Skin of body (tissue), 2 donors: Measurements from ENCODE around the gene GABRG3. TPM values are rescaled to one million over a fixed set of nuclear protein-coding genes. Genes with fewer than 3 reads are reported as not detected.
"Not testable (repeated sequence)": the region's sequence is repeated elsewhere in the genome, so short reads cannot be mapped to it uniquely, and the experiment has no call there.

ENCODE experiments used
- DNase-seq: peaks from one replicate; lab custom pipeline; 2025; lab: John Stamatoyannopoulos, UW
- total RNA-seq: library from RNA; depleted of rRNA; stranded (reverse); fragments of >200 nt; gene quantifications from one replicate; pipeline ENCODE4 v1.2.3, GENCODE V29; 2014

The GABRG3 gene
- total RNA-seq, 1 donor from 2014 or later = 0.89 TPM

- no peak for DNase-seq
Observed at GRCh38 chr15:27327467-27328025, 356.6 kb downstream of the GABRG3 start.

DNA sequence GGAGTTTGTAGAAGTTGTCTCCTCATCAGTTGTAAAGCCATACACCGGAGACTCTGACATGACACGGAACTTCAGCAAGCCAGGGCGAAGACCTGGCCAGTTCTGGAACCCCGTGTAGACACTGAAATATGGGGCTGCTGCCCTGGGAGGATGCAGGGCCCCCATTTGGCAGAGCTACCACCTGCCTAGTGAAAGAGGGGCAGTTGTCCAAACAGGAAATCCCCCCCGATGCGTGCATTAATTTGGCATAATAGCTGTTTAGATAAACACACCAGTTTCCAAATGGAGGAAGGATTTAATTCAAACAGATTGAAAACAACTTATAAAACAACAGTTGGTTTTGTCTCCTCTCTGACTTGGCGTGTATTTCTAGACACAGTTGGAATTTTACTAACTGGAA, 357.2 kb downstream of the GABRG3 start:
- no peak for DNase-seq

GRCh38 chr15:27328608-27329007, 357.6 kb downstream of the GABRG3 start:
- no peak for DNase-seq

DNA sequence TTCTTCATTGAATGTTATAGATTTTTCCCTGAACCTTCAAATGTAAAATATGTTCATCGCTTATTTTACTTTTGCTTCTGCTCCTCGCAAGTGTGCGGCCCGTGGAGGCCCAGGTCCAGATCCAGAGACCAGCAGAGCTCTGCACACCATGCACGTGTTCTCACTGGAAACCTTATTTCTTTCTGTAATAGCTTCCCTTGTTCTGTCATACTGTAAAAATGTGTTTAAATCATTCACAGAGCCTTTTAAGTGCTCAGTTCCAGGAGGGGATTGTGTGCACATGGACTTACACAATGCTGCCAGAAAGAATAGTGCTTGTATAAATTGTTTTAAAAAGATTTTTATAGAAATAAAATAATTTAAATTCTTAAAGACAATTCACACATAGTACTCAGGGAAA, 359.3 kb downstream of the GABRG3 start:
- peak; percentile 24 for DNase-seq

GRCh38 chr15:27336676-27337075, 365.7 kb downstream of the GABRG3 start:
- DNase-seq = no peak

DNA sequence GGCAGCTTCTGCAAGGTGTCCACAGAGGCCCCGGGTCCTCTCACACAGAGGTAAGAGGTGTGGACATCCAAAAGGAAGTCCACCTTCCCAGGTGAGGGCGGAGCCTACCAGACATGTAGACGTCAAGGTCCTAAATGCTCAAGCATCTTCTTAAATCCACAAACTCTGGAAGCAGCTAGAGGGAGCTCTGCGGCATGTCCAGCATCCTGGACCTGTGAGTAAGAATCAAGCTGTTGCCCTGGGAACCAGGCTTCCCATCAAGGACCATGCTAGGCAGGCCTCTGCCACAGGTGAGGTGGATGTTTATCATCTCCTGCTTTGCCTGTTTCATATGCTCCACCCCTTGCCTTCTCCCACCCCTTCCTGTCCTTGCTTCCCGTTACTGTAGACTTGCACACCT, 368.2 kb downstream of the GABRG3 start:
- DNase-seq = no peak

DNA sequence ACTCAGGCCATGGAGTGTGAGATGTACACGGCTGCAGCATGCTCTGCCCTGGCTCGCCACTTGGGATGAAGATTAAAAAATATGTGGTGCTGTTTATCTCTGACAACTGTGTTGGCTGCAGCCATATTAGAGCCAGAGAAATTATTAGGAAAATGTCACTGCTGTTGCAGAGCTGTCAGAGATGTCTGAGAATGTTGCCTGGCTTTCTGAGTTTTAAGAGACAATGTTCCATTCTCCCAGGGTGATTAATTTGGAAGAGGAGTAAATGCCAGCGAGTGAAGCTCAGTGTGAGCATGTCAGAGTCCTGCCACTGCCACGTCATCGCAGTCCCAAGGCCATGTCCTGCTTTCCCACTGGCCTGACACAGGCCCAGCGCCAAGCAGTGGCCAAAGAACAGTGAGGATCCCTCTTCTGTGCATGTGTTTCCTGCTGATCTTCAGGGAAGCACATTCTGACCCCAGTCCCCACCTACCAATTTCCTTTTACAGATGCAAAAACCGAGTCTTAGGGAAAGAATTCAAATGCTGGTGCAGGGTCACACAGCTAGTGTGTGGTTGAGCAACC, 370.9 kb downstream of the GABRG3 start:
- DNase-seq = no peak

- no peak for DNase-seq
Observed at GRCh38 chr15:27342991-27343390, 372.0 kb downstream of the GABRG3 start.

GRCh38 chr15:27352136-27352535, 381.2 kb downstream of the GABRG3 start:
- DNase-seq = no peak

- DNase-seq = no peak
Observed at GRCh38 chr15:27353856-27354255, 382.9 kb downstream of the GABRG3 start.

- no peak for DNase-seq
Observed at GRCh38 chr15:27358751-27359434, 387.9 kb downstream of the GABRG3 start.

DNA sequence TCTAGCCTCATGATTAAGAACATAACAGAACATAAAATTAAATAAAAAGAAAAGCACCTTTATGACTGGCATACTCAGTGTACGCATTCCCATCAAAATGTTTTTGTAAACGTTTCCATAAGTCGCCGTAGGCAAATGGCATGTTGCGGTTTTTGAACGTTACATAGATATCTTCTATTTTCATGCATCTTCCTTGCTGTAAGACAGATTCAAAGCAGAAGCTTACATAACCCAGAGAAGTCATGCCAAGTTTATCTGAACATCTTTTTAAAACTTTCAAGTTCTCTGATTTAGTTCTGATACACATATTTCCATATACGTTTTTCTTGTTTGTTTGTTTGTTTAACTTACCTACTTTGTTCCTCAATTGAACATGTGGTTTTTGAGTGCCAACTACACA, 388.6 kb downstream of the GABRG3 start:
- no peak for DNase-seq

DNA sequence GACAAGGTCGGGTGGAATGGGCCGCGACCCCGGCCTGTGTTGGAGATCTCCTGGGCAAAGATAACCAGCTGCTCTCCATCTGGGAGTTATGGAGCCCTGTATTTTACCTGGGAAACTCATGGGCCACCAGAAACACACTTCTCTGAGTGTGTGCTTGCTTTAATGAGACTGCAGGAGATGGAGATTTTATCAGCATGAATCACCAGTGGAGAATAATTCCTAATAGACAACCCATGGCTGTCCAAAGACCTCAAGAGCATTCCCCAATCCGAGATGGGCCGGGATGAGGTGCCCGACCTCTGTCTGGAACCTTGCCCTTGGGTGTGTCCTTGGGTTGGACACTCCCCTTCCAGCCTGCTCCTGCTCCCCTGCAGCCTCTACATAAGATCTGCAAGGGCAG, 389.3 kb downstream of the GABRG3 start:
- DNase-seq = no peak

DNA sequence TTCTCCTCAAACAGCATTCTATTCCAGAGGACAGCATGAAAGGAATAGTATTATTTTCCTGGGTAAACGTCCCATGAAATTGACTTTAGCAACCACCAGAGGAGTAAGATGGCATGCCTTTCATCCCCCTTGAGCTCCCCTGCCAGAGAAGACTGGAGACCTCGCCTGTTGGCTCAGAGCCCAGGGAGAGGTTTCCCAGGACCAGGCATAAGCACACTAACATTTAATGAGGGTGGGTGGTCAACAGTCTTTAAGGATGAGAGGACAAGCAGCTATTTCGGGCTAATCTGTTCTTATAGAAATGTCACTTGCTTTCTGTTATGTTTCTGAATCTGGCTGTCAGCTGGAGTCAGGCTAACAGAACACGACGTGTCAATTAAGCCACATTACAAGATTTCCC, 390.5 kb downstream of the GABRG3 start:
- no peak for DNase-seq

- no peak for DNase-seq
Observed at GRCh38 chr15:27365456-27365855, 394.5 kb downstream of the GABRG3 start.

DNA sequence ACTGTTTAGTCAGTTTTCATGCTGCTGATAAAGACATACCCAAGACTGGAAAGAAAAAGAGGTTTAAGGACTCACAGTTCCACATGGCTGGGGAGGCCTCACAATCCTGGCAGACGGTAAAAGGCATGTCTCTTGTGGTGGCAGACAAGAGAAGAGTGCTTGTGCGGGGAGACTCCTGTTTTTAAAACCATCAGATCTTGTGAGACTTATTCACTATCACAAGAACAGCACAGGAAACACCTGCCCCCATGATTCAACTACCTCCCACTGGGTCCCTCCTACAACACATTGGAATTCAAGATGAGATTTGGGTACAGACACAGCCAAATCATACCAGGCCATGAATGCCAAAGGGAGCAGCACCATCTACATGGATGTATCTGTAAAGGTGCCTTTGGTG, 406.4 kb downstream of the GABRG3 start:
- DNase-seq = not testable (repeated sequence)

GRCh38 chr15:27382361-27383025, 411.5 kb downstream of the GABRG3 start:
- DNase-seq = peak; percentile 57

GRCh38 chr15:27383726-27384125, 412.7 kb downstream of the GABRG3 start:
- no peak for DNase-seq

DNA sequence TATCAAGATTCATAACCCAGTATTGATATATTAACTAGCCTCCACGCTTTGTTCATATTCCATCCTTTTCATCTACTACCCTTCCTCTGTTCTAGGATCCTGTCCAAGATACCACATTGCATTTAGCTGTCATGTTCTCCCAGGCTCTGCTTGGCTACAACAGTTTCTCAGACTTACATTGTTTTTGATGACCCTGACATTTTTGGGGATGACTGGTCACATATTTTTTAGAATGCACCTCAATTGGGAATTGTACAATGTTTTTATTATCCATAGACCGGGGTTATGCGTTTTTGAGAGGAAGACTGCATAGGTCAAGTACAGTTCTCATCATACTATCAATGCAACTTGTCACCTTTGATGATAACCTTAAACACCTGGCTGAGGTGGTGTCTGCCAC, 421.2 kb downstream of the GABRG3 start:
- DNase-seq = no peak

- no peak for DNase-seq
Observed at GRCh38 chr15:27396521-27396920, 425.5 kb downstream of the GABRG3 start.

DNA sequence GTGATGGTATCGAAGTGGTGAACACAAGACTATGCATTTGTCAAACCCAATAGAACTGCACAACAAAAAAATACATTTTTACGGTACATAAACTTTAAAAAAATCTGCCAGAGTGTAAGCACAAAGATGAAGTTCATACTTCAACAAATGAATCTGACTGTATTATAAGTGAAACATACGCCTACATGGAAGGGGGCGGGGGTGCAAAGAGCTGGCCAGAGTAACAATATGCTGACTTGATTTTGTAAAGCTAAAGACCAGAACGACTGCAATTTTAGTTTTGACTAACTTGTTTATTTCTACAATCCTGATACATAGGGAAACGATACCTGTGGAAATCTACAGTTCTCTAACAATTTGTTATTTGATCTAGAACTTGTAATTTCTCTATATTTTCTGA, 426.0 kb downstream of the GABRG3 start:
- DNase-seq = no peak

DNA sequence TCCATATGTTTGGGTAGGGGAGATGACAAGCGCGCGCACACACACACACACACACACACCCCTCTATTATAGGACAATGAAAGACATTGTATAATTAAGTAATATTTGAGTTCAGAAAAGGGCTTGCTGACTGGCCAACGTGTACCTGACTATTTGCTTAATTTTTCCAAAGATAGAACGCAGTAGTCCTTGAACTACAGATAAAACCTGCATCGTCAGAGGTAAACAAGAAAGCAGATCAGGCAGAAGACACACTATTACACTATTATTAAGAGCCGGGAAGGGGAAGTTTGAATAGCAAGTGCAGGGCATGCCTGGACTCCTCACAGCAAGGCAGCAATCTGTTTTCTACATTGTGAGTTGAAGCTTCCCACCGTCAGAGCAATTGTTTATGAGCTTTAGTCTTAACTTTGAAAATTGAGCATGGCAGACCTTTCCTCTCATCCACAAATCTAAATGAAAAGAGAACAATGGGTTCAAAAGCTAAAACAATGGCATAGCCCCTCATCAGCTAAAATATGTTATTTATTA, 427.7 kb downstream of the GABRG3 start:
- DNase-seq = no peak
